GM13977 (cell line): Measurements from ENCODE around the gene WWOX.

Experiments
- DNase-seq: peaks from one replicate; pipeline ENCODE4 v3.0.0; 2012; ENCODE audit warnings: low spot score
- CTCF ChIP-seq: IDR thresholded peaks from 2 replicates; pipeline ENCODE4 v1.5.1; 2012; ENCODE audit warnings: mild to moderate bottlenecking, control low read depth; ENCODE audit not compliant: insufficient read depth; ENCODE audit errors: extremely low read depth, missing control alignments
- in situ Hi-C: fragments of 300-500 bp; cut with MboI; formaldehyde crosslinking; loops from one replicate; pipeline ENCODE4 v1.12.0; 2022; ENCODE audit warnings: low sequenced_read_pairs, low pct_unique_long_range_greater_than_20kb, mixed read lengths, inconsistent platforms; ENCODE audit not compliant: unreplicated experiment

The WWOX gene

GRCh38 chr16:78552106-78552675, 452.7 kb downstream of the WWOX start:
- in situ Hi-C loops = no loop called here
- DNase-seq = no peak
- no peak for TF ChIP-seq CTCF

- TF ChIP-seq CTCF = no peak
- no peak for DNase-seq
- in situ Hi-C loops = no loop called here
These were observed 453.3 kb downstream of the WWOX start for GRCh38 chr16:78552716-78553115.

- TF ChIP-seq CTCF = no peak
- in situ Hi-C loops = no loop called here
- no peak for DNase-seq
These were observed 454.0 kb downstream of the WWOX start for GRCh38 chr16:78553268-78554039.

- no peak for DNase-seq
- TF ChIP-seq CTCF = no peak
- in situ Hi-C loops = no loop called here
These were observed 457.0 kb downstream of the WWOX start for GRCh38 chr16:78556421-78556820.

- no peak for TF ChIP-seq CTCF
- DNase-seq = no peak
- in situ Hi-C loops = no loop called here
These were observed 461.5 kb downstream of the WWOX start for GRCh38 chr16:78560997-78561396.

GRCh38 chr16:78562111-78562510, 462.7 kb downstream of the WWOX start:
- DNase-seq = no peak
- in situ Hi-C loops = no loop called here
- TF ChIP-seq CTCF = no peak

GRCh38 chr16:78562650-78563049, 463.2 kb downstream of the WWOX start:
- no peak for TF ChIP-seq CTCF
- in situ Hi-C loops = no loop called here
- DNase-seq = no peak
